HuH-7 (cell line): ENCODE measurements around the gene ANTXR1.
"Not testable (repeated sequence)": the region's sequence is repeated elsewhere in the genome, so short reads cannot be mapped to it uniquely, and the experiment has no call there.

Experiments
- DNase-seq: peaks from one replicate; pipeline ENCODE4 v3.0.0; 2011; ENCODE audit warnings: low spot score

Gene ANTXR1

GRCh38 chr2:69238449-69239031 is 225.6 kb downstream of the ANTXR1 start:
- DNase-seq = no peak

- no peak for DNase-seq
Observed at GRCh38 chr2:69241093-69241492, 228.1 kb downstream of the ANTXR1 start.

- no peak for DNase-seq
Observed at GRCh38 chr2:69241664-69242514, 228.9 kb downstream of the ANTXR1 start.

GRCh38 chr2:69242651-69243051 is 229.7 kb downstream of the ANTXR1 start:
- DNase-seq = no peak

- DNase-seq = no peak
Observed at GRCh38 chr2:69243652-69244051, 230.7 kb downstream of the ANTXR1 start.

GRCh38 chr2:69244882-69245281 is 231.9 kb downstream of the ANTXR1 start:
- no peak for DNase-seq

- DNase-seq = no peak
Observed at GRCh38 chr2:69247583-69247982, 234.6 kb downstream of the ANTXR1 start.

GRCh38 chr2:69248232-69248631 is 235.3 kb downstream of the ANTXR1 start:
- DNase-seq = no peak

- DNase-seq = no peak
Observed at GRCh38 chr2:69250981-69251380, 238.0 kb downstream of the ANTXR1 start.

GRCh38 chr2:69251943-69252342 is 239.0 kb downstream of the ANTXR1 start:
- no peak for DNase-seq

- no peak for DNase-seq
Observed at GRCh38 chr2:69253112-69253511, 240.1 kb downstream of the ANTXR1 start.

GRCh38 chr2:69253611-69254301 is 240.8 kb downstream of the ANTXR1 start:
- DNase-seq = no peak

- no peak for DNase-seq
Observed at GRCh38 chr2:69255760-69256159, 242.8 kb downstream of the ANTXR1 start.

- not testable (repeated sequence) for DNase-seq
Observed at GRCh38 chr2:69259994-69260591, 247.1 kb downstream of the ANTXR1 start.

- DNase-seq = no peak
Observed at GRCh38 chr2:69260666-69261065, 247.7 kb downstream of the ANTXR1 start.

- no peak for DNase-seq
Observed at GRCh38 chr2:69269330-69269729, 256.4 kb downstream of the ANTXR1 start.

- no peak for DNase-seq
Observed at GRCh38 chr2:69271831-69272257, 258.9 kb downstream of the ANTXR1 start.

- peak; percentile 21 for DNase-seq
Observed at GRCh38 chr2:69272803-69273471, 260.0 kb downstream of the ANTXR1 start.

GRCh38 chr2:69275490-69275889 is 262.5 kb downstream of the ANTXR1 start:
- no peak for DNase-seq

GRCh38 chr2:69278366-69278765 is 265.4 kb downstream of the ANTXR1 start:
- DNase-seq = no peak

GRCh38 chr2:69279211-69279610 is 266.2 kb downstream of the ANTXR1 start:
- no peak for DNase-seq
